Adrenal gland (tissue), 12 donors: Measurements from ENCODE around the gene PLIN3. TPM values are rescaled to one million over a fixed set of nuclear protein-coding genes. Genes with fewer than 3 reads are reported as not detected.

Source experiments
- DNase-seq, 7 donors: peaks; one replicate each; pipeline ENCODE4 v3.0.0-alpha.2; 2019 to 2020
- H3K27ac ChIP-seq, 5 donors: fragments of 200-600 bp; sonication (generic) in 4 of 5; 1 replicate in 3 of 5; 2 replicates in 2 of 5; pipeline versions ENCODE4 v1.5.1 to v1.8.0; 2016 to 2020; ENCODE audit warnings: mild to moderate bottlenecking in 1 of 5
- H3K27me3 ChIP-seq: fragments of 200-600 bp; 2 replicates; pipeline ENCODE4 v1.8.0; 2021
- H3K36me3 ChIP-seq, 2 donors: fragments of 200-600 bp; replicated peaks in 1 of 2; 1 replicate in 1 of 2; 2 replicates in 1 of 2; pipeline versions ENCODE4 v1.5.1 to v1.8.0; 2018 to 2022
- H3K4me1 ChIP-seq, 2 donors: fragments of 200-600 bp; replicated peaks in 1 of 2; 1 replicate in 1 of 2; 2 replicates in 1 of 2; pipeline versions ENCODE4 v1.5.1 to v1.8.0; 2018 to 2021
- H3K4me3 ChIP-seq, 4 donors: fragments of 200-600 bp; sonication (generic) in 3 of 4; one replicate each; pipeline ENCODE4 v1.5.1; 2016 to 2018
- H3K9me3 ChIP-seq, 3 donors: fragments of 200-600 bp; sonication (generic) in 1 of 3; replicated peaks in 1 of 3; 1 replicate in 2 of 3; 2 replicates in 1 of 3; pipeline versions ENCODE4 v1.5.1 to v1.8.0; 2016 to 2021
- CTCF ChIP-seq, 6 experiments: fragments of 450-650 bp in 4 of 6; fragments of 200-600 bp in 2 of 6; sonication (generic) in 1 of 6; IDR thresholded peaks; 1 replicate in 5 of 6; 2 replicates in 1 of 6; pipeline versions ENCODE4 v1.5.1 to v1.8.0; 2016 to 2021; ENCODE audit warnings: antibody characterized with exemption in 6 of 6, mild to moderate bottlenecking in 2 of 6, moderate library complexity in 1 of 6
- POLR2A ChIP-seq, 2 donors: fragments of 450-650 bp; IDR thresholded peaks; one replicate each; pipeline ENCODE4 v1.6.1; 2017; ENCODE audit warnings: antibody characterized with exemption in 2 of 2, mild to moderate bottlenecking in 2 of 2, moderate library complexity in 1 of 2
- WGBS, 4 donors: extraction: QIAGEN DNeasy Blood & Tissue Kit in 2 of 4; methylation state at CpG; one replicate each; pipeline versions ENCODE4 v1.1.5 to v1.1.7; 2013 to 2017; 5-methylcytosine and 5-hydroxymethylcytosine counted together
- intact Hi-C, 2 donors: fragments of 100-400 bp; cut with DNase I; formaldehyde crosslinking; loops; one replicate each; pipeline versions ENCODE4 v1.14.1 to v1.15.0; 2022 to 2023
- polyA plus RNA-seq, 3 donors: library from polyadenylated mRNA; stranded (reverse); fragments of 200-250 nt in 2 of 3; fragments of 350-450 nt in 1 of 3; fragmentation: Illumina TruSeq in 1 of 3; extraction: RNeasy Lipid Tissue Mini Kit (QIAGEN cat#74804) in 1 of 3; gene quantifications; one replicate each; pipeline ENCODE4 v1.2.3, GENCODE V29; 2013 to 2014
- total RNA-seq, 9 donors: library from RNA; depleted of rRNA in 4 of 9; stranded (reverse); fragments of >200 nt in 4 of 9; fragments of 120-200 nt in 1 of 9; fragmentation: NEBNext Ultra II Directional in 1 of 9; extraction: Animal tissue kit (Norgen Biotek cat#: 25700) in 1 of 9; gene quantifications; one replicate each; pipeline versions ENCODE4 v1.1.0 to v1.2.4, GENCODE V29; 2013 to 2023
- donor health status: healthy with polysubstance abuse.
- donor health status: Bipolar disorder and iron deficiency.
- donor health status: DM: yes; HTN: yes; CAD: no.
- donor health status: DM: no; HTN: no; CAD: no.
- donor health status: DM: no; HTN: no; CAD: no.
- donor health status: DM: yes; HTN: yes; CAD: no.

Gene PLIN3
- total and polyA plus RNA-seq, 12 donors = 21.3 to 181 (median 103) TPM

- WGBS, 4 donors = 55 to 66% (median 57%) methylated on average over 10 of the region's 10 CpGs
- TF ChIP-seq CTCF (IDR thresholded peaks at IDR 0.05) = no peak
- TF ChIP-seq POLR2A (IDR thresholded peaks at IDR 0.05) = peak in 1 of 2 donors; percentile 22
- Histone ChIP-seq H3K27me3 (no peaks in the 10 kb centered on the region), H3K27ac (peak overlapping the region in 4 of 5 donors; percentile 6 to 91 (median 83)), H3K36me3 (no peaks in the 10 kb centered on the region), H3K4me1 (peaks cover 9 to 32% of the 10 kb centered on the region in 2 donors), H3K4me3 (no peak overlapping the region), H3K9me3 (no peaks in the 10 kb centered on the region)
- DNase-seq = peak; percentile 75 to 91 (median 89)
- intact Hi-C loops = loop anchor here (5.0 kb wide), 2 partner anchors 42 to 162 kb away; no protein-coding TSS in a partner anchor
These were observed 2.7 kb upstream of the PLIN3 start for GRCh38 chr19:4870025-4870700.

GRCh38 chr19:4868286-4868834, 893 bp upstream of the PLIN3 start:
- intact Hi-C loops = loop anchor here in 1 of 2 donors (5.0 kb wide), 1 partner anchor 159 kb away; no protein-coding TSS in a partner anchor
- WGBS, 4 donors = 53 to 61% (median 60%) methylated on average over 10 of the region's 10 CpGs
- peak overlapping the region in 4 of 5 donors; percentile 29 to 91 (median 83) for H3K27ac ChIP-seq
- DNase-seq = no peak
- TF ChIP-seq CTCF (IDR thresholded peaks at IDR 0.05) (no peak), POLR2A (IDR thresholded peaks at IDR 0.05) (no peak)
- no peak overlapping the region for H3K4me3 ChIP-seq
- no peaks in the 10 kb centered on the region for H3K36me3 ChIP-seq
- H3K27me3 ChIP-seq = no peaks in the 10 kb centered on the region
- H3K9me3 ChIP-seq = no peaks in the 10 kb centered on the region
- peaks cover 9 to 32% of the 10 kb centered on the region in 2 donors for H3K4me1 ChIP-seq

GRCh38 chr19:4866595-4867424, 657 bp downstream of the PLIN3 start:
- no peaks in the 10 kb centered on the region for H3K36me3 ChIP-seq
- TF ChIP-seq POLR2A (IDR thresholded peaks at IDR 0.05) = no peak
- TF ChIP-seq CTCF (IDR thresholded peaks at IDR 0.05) = no peak
- peak overlapping the region in 3 of 4 donors; percentile 27 to 66 (median 63) for H3K4me3 ChIP-seq
- DNase-seq = peak; percentile 57 to 70 (median 65)
- no peaks in the 10 kb centered on the region for H3K9me3 ChIP-seq
- intact Hi-C loops = loop anchor here in 1 of 2 donors (5.0 kb wide), 1 partner anchor 160 kb away; no protein-coding TSS in a partner anchor
- WGBS, 4 donors = 0 to 5% (median 1%) methylated on average over 9 to 22 of the region's 22 CpGs
- peak overlapping the region in 4 of 5 donors; percentile 11 to 91 (median 83) for H3K27ac ChIP-seq
- H3K27me3 ChIP-seq = no peaks in the 10 kb centered on the region
- peaks cover 9 to 32% of the 10 kb centered on the region in 2 donors for H3K4me1 ChIP-seq

- no peak for DNase-seq
- H3K27ac ChIP-seq = no peak overlapping the region
- H3K4me3 ChIP-seq = no peak overlapping the region
- H3K36me3 ChIP-seq = peaks cover 0 to 52% of the 10 kb centered on the region in 2 donors
- 50 to 68% (median 66%) methylated on average over 3 to 10 of the region's 10 CpGs; no CpG with 5 or more reads in 1 of the 4 donors for WGBS, 4 donors
- intact Hi-C loops = no loop called here
- no peaks in the 10 kb centered on the region for H3K9me3 ChIP-seq
- H3K4me1 ChIP-seq = peaks cover 2 to 7% of the 10 kb centered on the region in 2 donors
- TF ChIP-seq CTCF (IDR thresholded peaks at IDR 0.05) (no peak), POLR2A (IDR thresholded peaks at IDR 0.05) (no peak)
- no peaks in the 10 kb centered on the region for H3K27me3 ChIP-seq
These were observed 6.3 kb downstream of the PLIN3 start for GRCh38 chr19:4861147-4861546.
